ENCODE results near the gene SLFN14.
A peak's percentile ranks its signal among the peaks of the same experiment; 100 is the strongest.
"Not testable (repeated sequence)": the region's sequence is repeated elsewhere in the genome, so short reads cannot be mapped to it uniquely, and the experiment has no call there.

SLFN14 gene

DNA sequence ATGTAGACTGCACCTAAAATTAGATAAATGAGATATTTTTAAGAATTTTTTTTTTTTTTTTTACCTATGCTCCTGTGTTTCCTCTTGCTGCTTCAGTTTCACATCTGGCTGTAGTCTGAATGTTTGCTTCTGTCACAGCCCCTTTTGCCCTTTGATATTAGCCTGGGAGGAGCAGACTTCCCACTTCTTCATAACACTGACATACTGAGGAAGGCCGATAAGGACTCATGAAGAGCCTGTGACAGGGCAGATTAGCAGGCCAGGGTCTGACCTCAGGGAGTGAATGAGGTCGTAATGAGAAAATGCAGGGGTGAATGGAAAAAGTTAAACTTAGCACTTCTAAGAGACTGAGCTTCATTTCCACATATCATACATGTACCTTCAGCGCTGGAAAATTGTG, at the start of gene SLFN14:
SLFN14 (minus strand) TSS at position 117 of the 400 bp plus-strand sequence. CDS start 2,757 bp downstream, outside the sequence.
- peak in 1 of 3 donors; percentile 35 for DNase-seq

DNA sequence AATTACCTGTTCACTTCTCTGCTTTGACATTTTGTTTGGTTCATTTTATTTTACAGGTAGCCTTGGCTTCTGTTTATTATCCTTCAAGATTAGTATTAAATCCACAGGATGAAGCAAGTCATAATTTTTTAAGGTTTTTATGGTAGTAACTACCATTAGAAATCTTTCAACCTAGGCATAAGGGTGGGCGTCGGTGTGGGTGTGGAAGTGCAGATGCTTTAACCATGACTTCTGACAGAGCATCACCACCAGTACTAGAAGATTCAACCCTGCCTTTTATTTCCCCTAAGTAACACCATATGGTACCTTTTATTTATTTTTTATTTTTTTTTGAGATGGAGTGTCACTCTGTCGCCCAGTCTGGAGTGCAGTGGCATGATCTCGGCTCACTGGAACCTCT, 49.2 kb upstream of the SLFN14 start:
- no peak for DNase-seq

DNA sequence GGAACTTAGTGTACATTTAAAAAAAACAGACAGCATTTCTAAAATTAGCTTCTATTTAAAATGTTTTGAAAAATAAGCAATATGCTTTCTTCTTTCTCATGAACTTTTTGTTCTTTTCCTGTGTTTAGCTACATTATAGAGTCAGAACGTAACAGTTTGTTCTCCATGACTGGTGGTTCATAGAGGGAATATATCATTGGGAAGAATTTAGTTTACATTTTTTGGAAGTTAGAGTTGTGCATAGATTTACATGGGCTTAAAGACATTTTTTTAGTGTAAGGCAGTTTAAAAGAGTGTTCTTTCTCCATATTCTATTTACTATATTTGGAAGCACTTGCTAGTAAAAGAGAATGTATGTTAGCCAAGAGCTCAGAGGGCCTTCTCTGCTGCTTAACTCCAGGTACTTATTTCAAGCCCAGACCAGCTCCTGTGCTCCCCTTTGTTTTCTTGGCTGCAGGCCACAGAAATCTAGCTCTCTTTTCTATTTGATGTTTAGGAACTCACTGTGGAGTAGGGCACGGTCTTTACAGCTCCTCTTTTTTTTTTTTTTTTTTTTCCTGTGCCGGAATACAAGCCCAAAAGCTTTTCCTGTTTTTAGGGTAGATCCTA, 46.7 kb upstream of the SLFN14 start:
- DNase-seq, result no peak

DNA sequence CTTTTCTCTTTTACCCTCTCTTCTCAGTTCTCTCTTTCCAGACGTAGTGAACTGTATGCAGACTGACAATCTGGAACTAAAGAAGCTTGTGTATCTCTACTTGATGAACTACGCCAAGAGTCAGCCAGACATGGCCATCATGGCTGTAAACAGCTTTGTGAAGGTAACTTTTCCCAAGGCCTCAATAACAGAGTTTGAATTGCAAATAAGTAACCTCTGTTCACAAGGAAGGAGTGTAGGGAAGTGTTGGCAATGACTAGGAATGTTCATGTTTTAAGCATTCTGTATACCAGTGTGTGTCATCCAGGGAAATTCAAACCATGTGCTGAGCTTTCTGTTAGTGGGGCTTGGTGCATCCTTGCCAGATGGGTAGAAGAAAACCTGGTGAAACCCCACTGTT, 45.1 kb upstream of the SLFN14 start:
- no peak for DNase-seq

DNA sequence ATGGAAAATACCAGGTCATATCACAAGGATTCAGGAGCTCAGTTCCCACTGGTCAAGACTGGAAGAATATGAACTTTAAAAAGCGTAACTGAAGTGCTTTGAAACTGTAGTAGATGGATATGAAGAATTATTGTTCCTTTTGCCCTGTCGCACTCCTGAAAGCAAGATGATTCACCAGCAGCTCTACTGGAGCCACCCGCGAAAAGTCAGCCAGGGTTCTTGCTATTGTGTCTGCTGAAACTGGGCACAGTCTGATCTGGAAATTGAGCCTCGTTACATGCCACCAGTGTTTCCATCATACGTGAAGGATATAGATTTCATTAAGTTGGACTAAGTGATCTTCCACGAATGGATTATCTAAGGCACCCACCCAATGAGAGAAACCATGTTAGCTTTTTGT, 43.1 kb upstream of the SLFN14 start:
- no peak for DNase-seq

DNA sequence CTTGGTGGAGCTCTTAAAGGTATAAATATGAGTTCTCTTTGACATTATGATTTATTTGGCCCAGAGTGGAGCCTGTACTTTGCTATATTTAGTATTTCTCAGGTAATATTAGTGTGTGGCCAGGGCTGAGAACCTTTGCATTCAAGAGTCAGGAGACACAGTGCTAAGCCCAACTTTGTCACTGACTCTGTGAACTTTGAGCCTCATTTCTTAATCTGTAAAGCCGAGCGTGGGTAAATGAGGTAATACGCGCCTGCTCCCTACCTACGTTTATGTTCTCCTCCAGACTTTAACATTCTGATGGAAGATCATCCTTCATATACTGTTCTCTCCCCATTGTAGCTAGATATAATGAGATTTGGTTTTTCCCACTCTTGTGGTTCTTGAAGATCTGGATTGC, 37.0 kb upstream of the SLFN14 start:
- DNase-seq, result no peak

DNA sequence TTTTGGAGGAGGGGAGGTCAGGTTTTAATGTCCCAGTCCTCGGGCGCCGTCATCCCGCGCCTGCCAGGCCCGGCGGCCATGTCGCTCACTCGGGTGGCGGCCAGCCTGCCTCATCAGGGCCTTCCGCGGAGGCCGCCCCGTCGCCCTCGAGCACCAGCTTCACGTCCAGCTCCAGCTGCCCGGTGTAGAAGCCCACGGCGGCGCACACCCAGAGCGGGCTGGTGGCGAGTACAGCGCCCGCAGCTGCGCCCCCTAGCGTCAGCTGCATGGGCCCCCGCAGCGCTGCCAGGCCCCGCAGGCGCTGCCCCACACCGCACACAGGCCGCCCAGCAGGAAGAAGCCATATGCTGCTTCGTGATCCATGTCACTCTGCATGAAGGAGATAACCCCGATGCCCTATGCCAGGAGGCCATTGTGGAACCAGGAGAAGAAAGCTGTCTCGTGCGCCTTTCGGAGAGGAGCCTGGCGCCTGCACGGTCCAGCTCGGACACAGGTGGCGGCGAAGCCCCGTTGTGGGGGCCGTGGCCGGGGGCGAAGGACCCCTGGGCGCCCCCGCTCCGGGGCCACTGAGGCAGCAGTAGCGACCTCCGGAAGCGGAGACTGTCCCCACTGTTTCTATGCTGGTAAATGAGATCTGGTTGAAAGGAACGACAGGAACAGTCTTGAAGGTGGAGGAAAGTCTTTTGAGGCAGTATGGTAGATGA, 36.1 kb upstream of the SLFN14 start:
- DNase-seq, result no peak

DNA sequence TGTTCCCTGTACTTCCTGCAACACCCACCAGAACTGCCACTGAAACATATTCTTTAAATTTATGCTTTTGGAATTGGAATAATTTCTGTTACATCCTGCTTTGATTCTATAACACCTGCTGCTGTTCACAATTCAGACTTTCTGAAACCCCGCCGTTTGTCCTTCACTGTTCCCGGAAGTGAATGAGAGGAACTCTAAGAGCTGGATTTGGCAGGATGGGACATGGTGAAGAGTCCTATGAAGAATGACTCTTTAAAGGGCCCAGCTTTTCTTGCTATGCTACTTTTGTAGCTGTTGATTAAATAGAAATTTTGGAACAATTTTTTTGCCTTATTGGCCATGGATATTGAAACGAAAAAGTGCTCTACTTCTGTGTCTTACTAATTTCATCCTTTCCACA, 35.5 kb upstream of the SLFN14 start:
- DNase-seq, result no peak

DNA sequence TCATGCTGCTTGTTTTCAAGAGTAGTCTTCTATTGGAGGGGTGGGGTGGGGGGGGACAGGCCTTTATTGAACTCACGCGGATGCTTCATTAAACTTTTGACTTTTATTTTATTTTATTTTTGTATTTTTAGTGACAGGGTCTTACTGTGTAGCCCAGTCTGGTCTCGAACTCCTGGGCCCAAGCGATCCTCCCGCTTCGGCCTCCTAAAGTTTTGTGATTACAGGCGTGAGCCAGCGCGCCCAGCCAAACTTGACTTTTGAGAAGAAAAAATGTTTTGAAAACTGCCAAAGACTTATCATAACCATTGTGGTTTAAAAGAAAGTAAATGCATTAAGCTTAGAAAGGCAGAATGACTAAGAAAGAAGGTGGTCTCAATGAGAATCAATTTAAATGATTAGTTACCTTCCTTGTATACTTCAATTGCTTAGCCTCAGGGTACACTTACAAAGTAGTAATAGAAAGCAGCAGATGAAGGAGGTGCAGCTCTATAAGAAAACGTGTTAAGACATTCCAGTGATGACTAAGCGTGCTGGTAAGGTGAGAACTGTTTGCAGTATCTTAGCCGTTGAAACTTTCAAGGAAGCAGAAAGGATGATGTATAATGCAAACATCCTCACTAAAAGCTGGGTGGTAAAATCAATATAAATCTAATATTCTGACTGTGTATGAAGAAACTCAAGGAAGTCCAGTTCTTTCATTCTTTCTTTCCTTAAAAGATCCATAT, 27.7 kb upstream of the SLFN14 start:
- no peak for DNase-seq

DNA sequence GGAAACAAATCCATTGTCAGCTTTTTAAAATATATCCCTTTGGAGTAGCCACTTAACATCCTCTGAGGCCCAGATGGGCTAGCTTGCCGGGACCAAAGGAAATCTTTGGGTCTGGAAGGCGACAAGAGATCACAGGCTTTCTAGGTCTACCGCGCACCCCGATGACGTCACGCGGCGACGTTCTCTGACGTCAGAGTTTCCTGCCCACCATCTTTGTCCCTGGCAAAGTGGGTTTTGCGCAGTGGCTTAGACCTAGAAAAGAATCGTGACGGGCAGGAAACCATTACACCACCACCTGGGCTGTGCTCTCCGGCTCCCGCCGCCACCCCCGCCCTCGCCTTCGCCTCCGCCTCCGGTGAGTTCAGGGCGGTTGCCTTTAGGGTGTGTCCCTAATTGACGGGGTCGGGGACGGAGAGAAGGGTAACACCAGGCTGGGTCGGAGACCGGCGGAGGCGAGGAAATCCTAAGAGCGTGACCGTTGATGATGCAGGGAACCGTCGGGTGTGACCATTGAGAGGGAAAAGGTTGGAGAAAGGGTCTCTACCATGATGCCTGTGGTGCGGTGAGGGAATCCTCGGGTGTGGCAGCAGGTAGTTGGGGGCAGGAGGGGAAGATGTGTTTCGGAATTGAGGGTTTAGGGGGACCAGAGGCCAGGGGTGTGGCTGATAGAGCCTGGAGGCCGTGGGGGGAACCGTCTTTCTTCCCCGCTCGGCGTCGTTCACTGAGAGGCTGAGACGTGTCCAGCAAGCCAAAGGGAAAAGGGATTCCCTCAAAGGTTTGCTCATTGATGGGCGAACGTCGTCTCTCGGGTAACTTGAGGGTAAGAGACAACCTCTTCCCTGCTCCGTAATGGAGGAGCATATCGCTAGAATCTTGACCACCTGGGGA, 26.7 kb upstream of the SLFN14 start, which contains the start of gene AP2B1:
AP2B1 (plus strand) TSS at position 249 of the 888 bp plus-strand sequence. CDS start 6,709 bp downstream, outside the sequence.
- peak; percentile 93 to 96 (median 95) for DNase-seq

DNA sequence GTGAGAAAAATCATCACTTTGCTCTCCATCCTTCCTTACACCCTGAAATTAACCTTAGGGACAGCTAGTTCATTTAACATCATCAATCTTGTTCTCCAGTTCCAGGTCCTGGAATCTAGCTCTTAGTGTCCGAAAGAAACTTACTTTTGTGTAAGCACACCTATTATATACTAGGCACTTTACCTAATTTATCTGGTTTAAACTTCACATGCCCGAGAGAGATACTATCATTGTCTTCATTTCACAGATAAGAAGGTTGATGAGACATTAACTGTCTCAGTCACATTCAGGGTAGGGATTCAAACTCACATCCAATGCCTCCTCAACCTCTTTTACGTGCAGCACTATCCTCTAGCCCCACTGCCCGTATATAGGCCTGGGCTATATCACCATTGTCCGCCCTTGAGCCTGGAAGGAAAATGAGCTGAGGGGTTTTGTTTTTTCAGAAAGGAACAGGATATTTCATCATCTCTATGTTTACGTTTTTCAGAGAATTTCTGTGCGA, 26.0 kb upstream of the SLFN14 start:
- no peak for DNase-seq

DNA sequence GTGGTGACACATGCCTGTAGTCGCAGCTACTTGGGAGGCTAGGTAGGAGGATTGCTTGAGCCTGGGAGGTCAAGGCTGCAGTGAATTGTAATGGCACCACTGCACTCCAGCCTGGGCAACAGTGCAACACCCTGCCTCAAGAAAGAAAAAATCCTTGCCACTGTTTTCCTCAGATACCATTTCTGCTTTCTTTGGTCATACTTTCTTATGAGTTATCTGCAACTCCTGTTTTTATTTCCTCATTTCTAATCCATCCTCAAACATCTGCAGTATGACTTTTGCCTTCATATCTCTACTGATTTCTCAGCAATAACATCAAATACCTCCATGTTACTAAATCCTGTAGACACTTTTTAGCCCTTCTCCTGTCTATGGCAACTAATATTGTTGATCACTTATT, 23.4 kb upstream of the SLFN14 start:
- peak; percentile 27 to 60 (median 55) for DNase-seq

DNA sequence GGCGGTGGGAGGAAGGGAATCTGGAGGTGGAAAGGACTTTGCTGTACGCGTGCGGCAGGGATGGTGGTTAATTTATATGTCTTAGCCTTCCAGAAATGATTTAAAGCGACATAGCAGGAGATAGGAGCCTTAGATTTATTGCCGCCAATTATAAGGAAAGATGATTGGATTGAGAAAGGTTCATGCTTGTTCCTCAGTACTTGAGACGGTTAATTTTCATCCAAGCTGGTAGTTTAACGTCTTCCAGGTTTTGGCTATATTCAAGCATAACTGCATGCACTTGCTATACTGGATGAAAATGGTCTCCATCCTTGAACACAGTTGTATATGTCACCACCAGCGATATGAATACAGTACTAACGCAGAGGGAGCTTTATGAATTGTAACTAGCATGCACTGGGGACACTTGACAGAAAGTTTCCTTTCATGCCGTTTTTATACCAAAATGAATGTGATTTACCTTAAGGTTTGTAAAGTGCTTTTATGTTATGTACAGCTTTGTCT, 18.4 kb upstream of the SLFN14 start:
- DNase-seq, result no peak

DNA sequence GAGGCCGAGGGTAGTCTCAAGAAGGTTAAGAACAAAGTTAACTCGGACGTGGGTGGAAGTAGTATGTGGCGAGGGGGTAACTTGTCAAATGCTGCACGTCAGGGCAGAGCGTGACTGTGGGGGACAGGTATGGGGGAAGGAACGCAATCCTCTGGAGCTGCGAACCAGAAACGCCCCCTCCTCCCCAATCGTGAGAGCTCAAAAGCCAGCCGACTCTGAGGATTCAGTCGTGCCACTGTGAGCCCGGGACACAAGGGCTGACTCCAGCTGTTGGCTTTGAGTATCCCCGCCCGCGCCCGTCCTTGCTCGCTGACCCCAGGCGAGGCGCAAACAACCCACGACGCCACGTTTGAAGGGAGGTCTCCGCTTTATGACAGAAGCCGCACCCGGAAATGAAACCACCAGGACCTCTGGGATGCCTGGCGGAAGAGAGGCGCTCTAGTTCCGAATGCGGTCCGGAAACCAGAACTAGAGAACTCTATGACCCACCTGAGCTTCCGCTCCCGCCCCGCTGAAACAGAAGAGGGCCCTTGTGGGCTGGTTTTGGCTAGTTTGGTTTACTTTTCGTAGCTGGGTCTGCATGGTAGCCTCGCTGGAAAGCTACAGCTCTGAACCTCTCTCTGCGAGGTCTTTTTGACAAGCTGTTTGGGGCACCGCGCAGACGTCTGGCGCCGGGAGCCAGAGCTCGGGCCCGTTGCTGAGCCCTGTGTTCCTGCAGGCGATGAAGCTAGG, 17.7 kb upstream of the SLFN14 start, which contains the start of gene PEX12:
PEX12 (minus strand) TSS at position 375 of the 732 bp plus-strand sequence. CDS start 550 bp downstream, outside the sequence.
- DNase-seq, result peak; percentile 66 to 77 (median 74)

DNA sequence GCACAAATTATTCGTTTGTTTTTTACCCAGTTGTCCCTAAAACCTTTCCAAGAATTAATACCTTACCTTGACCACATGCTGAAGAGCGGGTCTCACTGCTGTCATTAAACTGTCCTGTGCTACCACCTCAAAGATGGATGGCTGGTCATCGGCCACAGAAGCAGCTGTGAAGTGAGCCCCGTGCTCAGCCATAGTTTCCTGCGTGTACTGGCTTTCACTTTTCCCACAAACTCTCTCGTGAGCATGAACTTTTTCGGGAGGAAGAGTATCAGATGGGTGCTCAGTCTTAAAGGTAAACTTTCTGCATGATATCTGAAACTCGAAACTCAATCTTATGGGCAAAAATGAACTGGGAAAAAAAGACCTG, 17.2 kb upstream of the SLFN14 start:
- DNase-seq, result no peak

DNA sequence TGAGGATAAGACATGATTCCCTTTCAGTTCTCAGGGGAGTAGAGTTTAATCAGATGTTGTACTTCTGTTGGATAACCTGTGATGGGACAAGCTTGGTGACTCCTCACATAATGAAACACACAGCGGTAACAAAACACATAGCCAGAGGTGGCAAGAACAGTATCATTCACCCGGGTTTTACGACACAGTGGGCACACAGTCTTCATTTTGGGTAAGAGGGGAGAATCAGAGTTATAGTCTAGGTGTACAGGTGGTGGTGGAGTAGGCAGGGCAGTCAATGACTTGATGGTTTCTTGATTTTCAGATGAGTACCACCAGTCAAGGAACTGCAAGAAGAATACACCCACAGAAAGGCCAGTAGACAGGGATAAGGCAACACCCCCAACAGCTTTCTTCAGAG, 15.1 kb upstream of the SLFN14 start:
- DNase-seq, result no peak

DNA sequence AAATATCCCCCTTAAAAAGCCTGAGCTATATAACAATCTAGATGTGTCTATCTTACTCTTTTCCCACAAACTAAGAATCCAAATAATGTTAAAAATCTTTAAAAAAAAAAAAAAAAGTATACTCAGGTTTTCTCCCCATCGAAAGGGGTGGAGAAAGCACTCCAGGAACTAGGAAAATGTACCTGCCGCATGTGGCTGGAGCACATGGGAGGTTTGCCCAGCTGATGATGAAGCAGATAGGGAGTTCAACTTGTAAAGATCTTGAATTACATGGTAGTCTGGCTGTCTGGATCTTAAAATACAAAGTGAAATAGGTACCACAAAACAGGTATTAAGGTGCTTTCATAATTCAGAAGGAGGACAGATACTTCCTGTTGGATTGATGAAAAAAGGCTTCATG, 8.8 kb upstream of the SLFN14 start:
- DNase-seq, result no peak

DNA sequence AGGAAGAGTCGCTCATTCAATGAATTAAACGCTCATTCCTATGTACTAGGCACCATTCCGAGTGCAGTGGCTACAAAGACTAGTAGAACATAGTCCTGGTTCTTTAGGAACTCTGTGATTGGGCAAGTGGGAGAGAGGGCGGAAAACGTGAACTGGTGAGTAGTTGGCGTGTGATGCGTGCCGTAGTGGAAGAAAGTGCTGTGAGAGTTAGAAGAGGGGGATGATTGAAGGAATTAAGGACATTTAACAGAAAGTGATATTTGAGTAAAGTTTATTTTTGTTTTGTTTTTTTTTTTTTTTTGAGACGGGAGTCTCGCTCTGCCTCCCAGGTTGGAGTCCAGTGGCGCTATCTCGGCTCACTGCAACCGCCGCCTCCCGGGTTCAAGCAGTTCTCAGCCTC, 7.9 kb upstream of the SLFN14 start:
- DNase-seq, result peak; percentile 67 to 81 (median 75)

DNA sequence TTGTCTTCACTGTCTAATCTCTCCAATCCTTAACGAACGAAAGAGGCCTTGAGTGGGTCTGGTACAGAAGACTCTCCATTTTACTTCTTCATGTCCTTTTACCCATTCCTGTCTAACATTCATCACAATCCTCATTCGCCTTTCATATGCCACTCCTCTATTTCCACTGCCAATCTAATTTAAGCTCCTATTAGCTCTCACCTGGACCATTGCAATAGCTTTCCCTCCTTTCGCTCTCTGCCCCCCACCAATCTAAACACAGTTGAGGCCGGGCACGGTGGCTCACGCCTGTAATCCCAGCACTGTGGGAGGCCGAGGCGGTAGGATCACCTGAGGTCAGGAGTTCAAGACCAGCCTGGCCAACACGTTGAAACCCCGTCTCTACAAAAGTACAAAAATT, 6.3 kb upstream of the SLFN14 start:
- no peak for DNase-seq

DNA sequence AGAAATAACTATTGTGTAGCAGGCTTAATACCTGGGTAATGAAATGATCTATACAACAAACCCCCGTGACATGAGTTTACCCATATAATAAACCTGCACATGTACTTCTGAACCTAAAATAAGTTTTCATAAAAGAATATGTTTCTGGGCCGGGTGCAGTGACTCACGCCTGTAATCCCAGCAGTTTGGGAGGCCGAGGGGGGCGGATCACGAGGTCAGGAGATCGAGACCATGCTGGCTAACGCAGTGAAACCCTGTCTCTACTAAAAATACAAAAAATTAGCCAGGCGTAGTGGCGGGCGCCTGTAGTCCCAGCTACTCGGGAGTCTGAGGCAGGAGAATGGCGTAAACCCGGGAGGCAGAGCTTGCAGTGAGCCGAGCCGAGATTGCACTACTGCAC, 2.6 kb upstream of the SLFN14 start:
- DNase-seq, result not testable (repeated sequence)

DNA sequence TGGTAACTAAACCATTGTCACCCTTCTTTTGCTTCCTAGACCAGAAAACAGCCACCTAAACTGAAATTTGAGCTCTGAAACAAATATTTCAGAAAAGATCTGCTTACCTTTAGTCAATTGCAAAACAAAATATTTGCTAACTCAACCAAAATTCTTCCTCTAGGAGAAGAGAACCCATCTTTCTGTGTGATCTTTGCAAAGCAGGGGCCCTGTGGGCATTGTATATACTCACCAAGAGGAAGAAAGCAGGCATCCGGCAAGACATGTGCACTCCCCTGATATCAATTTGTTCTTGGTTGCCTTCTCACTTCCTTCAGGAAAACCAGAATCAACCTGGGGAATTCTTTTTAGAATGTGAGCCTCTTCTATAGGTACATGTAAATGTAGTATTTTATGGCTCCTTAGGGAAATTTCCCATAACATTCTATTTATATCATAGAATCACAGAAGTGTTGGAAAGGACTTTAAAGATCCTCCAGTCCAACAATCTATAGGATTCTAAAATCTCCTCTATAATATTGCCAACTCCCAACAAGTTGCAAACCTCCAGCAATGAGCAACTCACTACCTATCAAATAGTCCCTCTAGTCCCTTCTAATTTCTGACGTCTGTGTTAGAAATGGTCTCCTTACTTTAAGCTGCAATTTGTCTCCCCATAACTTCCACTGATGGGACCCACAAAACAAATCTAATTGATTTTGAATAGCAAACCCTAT, 966 bp downstream of the SLFN14 start:
- DNase-seq, result no peak

Measured in suppressor macrophage treated with lipopolysaccharide for 1 hour (primary cell).